NCI-H345 (cell line): ENCODE results near the gene NFIA.

Experiments used
- DNase-seq: peaks from one replicate; lab custom pipeline; 2025; lab: John Stamatoyannopoulos, UW

Gene NFIA

GRCh38 chr1:61498342-61498741 lies 416.0 kb downstream of the NFIA start:
- DNase-seq = no peak

DNA sequence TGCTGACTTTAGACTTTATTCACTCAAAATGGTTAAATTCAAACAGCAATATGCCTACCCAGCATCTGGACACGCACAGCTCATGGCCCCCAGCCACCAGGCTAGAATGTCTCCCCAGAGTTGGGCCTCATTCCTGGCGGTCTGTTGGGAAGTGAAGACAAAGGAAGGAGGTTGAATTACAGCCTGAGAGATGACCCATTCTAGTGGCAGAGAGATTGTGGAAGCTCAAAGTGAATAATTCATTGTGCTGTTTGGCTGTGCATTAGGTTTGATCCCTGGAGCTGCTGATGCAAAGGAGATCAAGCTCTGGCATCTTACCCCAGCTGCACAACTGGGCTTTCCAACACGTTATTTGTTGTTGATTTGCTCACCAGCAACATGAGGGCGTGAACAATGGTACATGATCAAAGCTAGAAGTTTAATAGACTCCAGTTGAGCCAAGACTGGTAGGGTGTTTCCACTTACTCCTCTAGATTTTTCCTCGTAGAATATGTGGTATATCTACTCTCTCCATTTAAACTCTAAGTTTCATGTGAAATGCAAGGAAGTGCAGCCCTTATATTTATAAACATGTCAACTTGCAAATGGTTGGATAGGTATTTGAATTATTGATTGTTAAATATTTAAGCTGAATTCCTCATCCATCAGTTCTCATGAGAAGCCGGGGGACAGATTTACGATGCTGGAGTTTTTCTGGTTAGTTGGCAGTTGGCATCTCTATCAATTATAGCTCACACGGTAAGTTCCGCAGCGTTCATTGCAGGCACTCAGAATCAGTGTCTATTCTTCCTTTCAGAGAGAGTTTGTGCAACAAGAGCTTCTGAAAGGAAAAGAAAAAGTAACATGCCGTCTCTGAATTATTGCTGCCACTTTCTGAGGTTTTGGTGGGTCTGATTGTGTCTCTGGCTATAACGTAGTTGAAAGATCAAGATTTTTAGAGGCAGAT lies 419.9 kb downstream of the NFIA start:
- DNase-seq = no peak

DNA sequence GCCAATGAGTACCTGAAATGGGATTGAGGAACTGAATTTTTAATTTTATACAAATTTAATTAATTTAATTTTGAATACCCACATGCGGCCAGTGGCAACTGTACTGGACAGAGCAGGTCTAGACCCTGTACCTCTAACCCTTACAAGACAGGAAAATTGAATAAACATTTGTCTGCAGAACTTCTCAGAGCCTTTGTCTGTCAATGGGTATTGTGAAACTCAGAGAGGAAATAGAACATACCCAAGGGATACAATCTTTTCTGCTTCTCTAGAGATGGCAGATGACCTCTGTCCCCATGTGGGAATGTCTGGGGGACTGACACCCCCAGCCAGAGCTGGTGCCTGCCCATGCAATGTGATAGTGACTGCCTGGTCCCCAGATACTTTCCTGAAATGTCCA lies 421.9 kb downstream of the NFIA start:
- DNase-seq = no peak

DNA sequence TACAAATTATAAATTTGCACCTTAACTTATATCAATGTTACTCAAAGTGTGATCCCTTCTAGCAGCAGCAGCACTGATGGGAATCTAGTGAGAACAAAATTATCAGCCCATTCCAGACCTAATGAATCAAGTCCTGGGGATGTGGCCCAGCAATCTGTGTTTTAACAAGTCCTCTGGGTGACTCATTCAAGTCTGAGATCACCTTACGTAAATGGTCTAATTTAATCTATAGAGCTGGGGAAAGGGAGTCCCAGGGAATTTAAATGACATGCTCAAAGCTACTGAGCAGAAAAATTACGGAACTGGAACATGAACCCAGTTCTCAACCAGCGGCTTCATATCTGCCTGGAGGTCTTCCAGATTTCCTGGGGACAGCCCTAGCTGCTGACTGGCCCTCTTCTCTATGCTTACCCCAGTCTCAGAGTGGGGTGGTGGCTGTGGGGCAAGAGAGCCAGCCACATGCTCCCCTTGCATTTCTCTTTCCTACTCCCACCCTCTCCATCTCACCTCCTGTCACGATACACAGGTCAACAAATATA lies 422.6 kb downstream of the NFIA start:
- DNase-seq = no peak

DNA sequence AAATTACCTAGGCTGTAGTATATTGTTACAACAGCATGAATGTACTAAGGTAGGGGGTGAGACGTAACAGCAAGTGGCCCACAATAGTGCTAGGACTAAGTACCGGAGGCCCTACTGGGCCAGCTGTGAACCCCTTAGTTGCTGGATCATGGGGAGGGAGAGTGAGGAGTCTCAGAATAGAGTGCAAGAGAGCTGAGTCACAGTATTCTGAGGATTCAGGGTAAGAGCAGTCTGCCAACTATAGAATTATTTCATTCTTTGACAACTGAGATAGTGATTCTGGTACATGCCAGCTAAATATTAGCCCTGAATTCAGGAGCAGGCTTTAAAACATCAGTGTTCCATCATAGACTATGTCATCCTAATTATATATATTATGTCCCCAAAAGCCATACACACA lies 423.9 kb downstream of the NFIA start:
- DNase-seq = no peak

- no peak for DNase-seq
Observed at GRCh38 chr1:61506944-61507500, 424.7 kb downstream of the NFIA start.
